Stimulated activated CD8-positive, alpha-beta memory T cell treated with anti-CD3 and anti-CD28 coated beads, Interleukin-7, amount 100 ng/mL, for 48 hours (primary cell): ENCODE measurements around the gene GLIS2.

ENCODE experiments used
- DNase-seq, 2 donors: peaks; one replicate each; pipeline ENCODE4 v3.0.0-alpha.2; 2020; ENCODE audit warnings: low read depth in 1 of 2; ENCODE audit errors: extremely low read depth in 1 of 2

Gene GLIS2

GRCh38 chr16:4315186-4316107 is at the start of gene GLIS2:
TSS of gene GLIS2 (plus strand) at chr16:4316067. CDS start at chr16:4332281, 16,214 bp downstream.
- DNase-seq, result no peak

GRCh38 chr16:4266372-4266771 is 49.5 kb upstream of the GLIS2 start:
- no peak for DNase-seq

DNA sequence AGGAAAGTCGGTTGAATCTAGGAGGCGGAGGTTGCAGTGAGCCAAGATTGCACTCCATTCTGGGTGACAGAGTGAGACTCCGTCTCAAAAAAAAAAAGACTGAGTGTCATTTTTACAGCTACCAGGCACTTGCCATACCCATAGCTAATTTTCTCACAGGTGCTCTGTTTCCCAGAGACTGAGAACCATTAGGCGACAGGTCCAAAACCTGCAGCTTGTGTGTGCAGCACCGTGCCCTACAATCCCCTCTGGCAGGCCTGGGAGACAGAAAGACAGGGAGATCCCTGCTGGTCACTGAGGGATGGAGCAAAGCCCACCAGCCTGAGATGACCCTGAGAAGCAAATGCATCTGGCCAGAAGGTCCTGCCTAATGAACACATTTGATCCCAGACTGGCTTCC is 45.8 kb upstream of the GLIS2 start:
- DNase-seq, result no peak

DNA sequence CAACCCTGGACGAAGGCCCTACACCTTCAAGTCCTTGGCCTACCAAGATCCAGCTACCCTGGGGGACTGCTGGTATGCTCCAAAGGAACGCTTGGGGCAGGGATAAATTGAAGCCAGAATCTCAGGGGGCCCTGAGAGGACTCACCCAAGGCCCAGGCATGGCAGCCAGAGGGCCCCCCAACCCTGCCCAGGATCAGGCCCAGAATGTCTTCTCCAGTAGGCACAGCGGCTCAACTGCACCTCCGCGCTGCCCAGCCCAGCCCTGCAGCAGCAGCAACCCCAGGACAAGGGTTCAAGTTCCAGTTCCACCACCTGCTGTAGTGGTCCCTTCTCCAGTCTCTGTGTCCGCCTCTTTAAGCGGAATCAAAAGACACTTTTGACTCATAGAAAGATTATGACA is 45.3 kb upstream of the GLIS2 start:
- DNase-seq, result no peak

DNA sequence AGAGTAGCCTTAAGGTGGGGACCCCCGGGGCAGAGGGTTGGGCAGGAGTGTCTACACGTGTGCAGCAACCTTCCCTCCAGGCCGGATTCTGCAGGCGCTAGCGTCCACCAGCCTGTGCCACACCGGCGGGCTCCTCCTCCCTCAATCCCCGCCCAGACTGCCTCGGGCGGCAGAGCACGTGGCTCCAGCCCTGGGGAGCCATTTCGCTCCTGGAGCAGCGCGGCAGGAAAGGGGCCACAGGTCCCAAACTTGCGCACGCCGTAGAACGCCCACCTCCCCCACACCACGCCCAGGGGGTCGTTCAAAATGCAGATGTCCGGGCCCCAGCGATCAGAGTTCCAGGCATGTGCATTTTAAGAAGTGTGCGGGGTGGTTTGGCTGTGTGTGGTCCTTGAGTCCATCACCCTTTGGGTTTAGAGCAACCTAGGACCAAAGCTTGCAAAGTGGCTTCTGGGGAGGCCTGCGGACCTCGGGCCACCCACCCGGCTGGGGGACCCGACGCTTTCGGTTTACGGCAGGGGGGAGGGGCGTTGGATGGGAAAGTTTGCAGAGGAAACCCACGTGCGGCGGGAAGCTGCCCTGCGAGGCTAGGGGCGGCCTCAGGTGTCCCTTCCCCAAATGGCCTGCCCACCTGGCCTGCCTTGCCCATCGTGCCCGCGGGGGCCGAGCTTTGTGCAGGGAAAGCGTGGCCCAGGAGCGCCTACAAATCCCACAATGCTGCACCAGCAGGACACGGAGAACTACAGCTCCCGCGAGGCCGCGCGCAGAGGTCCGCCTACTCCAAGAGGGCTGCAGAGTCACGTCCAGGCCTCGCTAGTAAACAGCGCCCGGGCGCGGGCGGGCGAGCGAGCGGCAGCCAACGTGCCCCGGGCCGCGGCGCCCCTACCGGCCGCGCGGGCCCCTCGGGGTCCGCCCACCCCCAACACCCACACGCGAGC is 44.4 kb upstream of the GLIS2 start:
- peak; percentile 79 to 90 for DNase-seq

- no peak for DNase-seq
Observed at GRCh38 chr16:4272114-4272956, 43.5 kb upstream of the GLIS2 start.

GRCh38 chr16:4273858-4274311 is 42.0 kb upstream of the GLIS2 start:
- DNase-seq, result peak in 1 of 2 donors; percentile 32

DNA sequence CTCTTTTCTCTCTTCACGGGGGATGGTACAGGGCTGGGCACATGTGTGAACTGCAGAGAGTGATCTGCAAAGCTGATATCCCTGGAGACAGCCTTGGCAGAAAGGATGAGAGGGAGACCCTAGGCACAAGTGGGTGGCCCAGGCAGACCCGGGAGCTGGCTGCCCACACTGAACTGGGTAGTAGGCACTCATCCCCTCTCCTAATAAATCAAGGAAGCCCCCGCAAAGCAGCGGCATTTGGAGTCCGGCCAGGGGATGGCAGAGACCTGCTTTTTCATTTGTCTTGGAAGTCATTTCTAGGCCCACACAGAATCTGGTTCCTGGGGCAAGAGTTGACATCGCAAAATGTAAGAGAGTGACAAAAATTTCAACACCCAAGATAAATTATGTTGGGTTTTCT is 40.0 kb upstream of the GLIS2 start:
- DNase-seq, result no peak

DNA sequence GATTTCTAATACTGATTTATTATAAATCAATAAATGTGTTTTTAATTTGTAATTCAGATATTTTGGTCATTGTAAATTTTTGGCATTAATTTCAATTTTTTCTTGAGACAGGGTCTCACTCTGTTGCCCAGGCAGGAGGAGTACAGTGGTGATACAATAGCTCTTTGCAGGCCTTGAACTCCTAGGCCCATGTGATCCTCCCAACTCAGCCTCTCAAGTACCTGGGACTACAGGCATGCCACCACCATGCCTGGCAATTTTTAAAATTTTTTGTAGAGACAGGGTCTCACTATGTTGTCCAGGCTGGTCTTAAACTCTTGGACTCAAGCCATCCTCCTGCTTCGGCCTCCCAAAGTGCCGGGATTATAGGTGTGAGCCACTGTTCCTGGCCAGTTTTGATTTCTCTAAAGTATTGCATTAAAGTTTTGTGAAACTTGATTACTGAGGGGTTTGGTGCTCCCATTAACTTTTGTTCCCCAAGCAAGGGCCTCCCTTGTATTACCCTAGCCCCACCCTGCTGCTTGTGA is 37.8 kb upstream of the GLIS2 start:
- DNase-seq, result no peak

DNA sequence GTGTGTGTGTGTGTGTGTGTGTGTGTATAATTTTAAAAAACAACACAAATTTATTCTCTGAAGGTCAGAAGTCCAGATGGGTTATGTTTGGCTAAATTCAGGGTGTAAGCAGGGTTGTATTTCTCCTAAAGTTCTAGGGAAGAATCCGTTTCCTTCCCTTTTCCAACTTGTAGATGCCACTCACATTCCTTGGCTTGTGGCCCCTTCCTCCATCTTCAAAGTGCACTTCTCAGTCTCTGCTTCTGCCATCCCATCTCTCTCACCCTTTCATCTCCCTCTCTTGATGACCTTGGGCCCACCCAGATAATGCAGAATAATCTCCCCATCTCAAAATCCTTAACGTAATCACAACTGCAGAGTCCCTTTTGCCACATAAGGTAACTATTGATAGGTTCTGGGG is 35.2 kb upstream of the GLIS2 start:
- DNase-seq, result no peak

DNA sequence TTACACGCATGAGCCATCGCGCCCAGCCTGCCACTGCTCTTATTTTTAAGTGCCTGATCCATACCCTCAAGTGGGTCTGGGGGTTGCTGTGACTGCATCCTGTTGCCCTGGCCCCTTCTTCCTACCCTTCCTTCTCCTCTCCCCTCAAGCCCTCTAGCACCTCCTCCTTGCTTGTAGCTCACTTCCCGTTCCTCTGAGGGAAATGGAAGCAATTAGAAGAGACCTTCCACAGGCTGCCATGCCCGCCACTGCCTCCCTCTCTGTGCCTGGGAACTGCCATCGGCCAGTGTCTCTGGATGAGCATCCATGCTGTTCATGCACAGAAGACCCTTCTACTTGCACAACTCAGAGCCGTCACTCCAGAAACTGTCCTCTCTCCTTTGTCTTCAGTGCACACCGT is 32.4 kb upstream of the GLIS2 start:
- DNase-seq, result no peak

GRCh38 chr16:4283939-4284338 is 31.9 kb upstream of the GLIS2 start:
- no peak for DNase-seq

- no peak for DNase-seq
Observed at GRCh38 chr16:4285167-4285566, 30.7 kb upstream of the GLIS2 start.

DNA sequence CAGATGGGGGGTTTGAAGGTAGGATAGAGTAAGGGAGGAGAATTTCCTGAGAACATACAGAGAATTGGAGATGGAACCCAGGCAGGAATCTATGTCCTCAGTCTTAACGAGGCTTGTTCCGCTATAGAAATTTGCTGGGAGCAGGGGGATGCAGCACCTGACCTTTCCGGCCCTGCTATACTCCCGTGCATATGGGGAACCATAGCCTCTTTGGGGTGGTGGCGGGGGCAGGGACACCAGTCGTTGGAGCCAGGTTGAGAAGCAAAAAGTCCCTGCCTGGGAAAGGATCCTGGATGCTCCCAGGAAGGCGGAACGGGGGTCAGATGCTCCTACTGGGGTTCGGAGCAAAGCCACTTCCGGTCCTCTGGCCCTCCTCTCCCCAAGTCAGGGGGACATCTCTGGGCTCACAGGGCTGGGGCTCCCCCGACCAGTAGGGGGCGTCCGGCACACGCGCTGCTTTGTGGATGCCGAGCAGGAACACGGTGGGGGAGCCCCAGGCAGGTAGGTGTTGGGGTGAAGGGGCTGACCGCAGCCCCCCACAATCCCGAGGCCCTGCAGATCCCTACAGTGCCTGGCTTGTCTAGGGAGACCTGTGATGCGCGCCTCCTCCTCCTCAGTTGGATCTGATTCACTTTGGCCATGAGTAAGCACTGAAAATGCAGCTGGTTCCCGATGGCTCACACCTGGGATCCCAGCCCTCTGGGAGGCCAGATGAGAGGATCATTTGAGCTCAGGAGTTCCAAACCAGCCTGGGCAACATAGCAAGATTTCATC is 27.5 kb upstream of the GLIS2 start:
- DNase-seq, result peak; percentile 53 to 60

DNA sequence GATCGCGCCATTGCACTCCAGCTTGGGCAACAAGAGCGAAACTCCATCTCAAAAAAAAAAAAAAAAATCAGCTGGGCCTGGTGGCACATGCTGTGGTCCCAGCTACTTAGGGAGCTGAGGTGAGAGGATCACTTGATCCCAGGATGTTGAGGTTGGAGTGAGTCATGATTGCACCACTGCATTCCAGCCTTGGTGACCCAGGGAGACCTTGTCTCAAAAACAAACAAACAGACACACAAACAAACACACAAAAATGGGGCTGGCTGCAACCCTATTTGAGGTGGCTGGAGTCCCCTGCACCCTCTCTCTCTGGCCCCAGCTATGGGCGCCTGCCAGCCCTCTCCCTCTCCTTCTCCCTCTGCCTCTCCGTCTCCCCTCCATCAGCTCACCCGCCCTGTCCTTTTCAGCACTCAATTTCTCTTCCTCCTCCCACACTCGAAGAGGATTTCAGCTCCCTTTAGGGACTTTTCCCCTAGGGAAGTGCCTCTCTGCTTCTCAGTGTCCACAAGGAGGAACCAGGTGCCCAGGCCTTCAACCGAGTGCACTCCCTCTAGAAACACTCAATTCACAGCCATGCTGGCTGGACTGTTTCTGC is 25.5 kb upstream of the GLIS2 start:
- DNase-seq, result no peak

GRCh38 chr16:4291699-4292098 is 24.2 kb upstream of the GLIS2 start:
- no peak for DNase-seq

GRCh38 chr16:4293181-4293716 is 22.6 kb upstream of the GLIS2 start:
- DNase-seq, result no peak

GRCh38 chr16:4293822-4294457 is 21.9 kb upstream of the GLIS2 start:
- DNase-seq, result no peak
